GM18519 (cell line): ENCODE results near the gene VEGFA.

Experiments
- ATAC-seq: cut with Tn5 transposase; IDR thresholded peaks from one replicate; pipeline ENCODE4 v1.9.1; 2021; ENCODE audit warnings: mild to moderate bottlenecking, moderate library complexity; ENCODE audit not compliant: unreplicated experiment, low FRiP score

Gene VEGFA

DNA sequence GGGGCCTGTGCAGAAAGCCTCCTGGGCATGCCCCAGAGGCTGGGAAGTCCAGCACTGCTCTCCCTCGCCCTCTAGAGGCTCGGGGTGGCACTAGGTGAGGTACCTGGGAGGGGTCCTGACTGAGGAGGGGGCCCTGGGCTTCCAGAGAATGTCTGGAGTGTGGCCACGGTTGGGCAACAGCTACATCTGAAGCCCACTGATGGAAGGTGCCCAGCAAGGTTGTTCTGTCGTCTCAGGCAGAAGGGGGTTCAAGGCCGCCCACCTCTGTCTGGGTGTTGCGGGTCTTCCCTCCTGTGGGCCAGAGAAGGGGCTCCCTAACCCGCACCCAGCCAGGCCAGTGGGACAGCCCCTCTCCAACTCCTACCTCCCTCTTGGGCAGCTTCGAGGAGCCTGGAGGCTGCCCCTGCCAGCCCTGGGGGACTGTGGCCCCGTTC, 11.4 kb upstream of the VEGFA start:
- no peak for ATAC-seq

GRCh38 chr6:43759136-43759906, 10.7 kb upstream of the VEGFA start:
- ATAC-seq = no peak

DNA sequence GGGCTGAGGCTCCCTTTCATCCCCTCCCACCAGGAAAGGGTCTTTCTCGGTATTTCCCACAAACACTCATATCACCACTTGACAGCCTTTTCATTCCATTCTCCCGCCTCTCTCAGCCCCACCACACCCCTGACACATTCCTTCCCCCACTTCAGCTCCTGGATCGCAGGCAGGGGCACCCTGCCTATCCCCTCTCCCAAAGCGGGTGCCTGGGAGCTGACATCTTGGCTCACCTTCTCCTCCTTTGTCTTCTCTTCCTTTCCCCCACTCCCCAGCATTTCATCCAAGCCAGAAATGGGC, 10.2 kb upstream of the VEGFA start:
- ATAC-seq = no peak

- no peak for ATAC-seq
Observed at GRCh38 chr6:43760210-43761168, 9.5 kb upstream of the VEGFA start.

DNA sequence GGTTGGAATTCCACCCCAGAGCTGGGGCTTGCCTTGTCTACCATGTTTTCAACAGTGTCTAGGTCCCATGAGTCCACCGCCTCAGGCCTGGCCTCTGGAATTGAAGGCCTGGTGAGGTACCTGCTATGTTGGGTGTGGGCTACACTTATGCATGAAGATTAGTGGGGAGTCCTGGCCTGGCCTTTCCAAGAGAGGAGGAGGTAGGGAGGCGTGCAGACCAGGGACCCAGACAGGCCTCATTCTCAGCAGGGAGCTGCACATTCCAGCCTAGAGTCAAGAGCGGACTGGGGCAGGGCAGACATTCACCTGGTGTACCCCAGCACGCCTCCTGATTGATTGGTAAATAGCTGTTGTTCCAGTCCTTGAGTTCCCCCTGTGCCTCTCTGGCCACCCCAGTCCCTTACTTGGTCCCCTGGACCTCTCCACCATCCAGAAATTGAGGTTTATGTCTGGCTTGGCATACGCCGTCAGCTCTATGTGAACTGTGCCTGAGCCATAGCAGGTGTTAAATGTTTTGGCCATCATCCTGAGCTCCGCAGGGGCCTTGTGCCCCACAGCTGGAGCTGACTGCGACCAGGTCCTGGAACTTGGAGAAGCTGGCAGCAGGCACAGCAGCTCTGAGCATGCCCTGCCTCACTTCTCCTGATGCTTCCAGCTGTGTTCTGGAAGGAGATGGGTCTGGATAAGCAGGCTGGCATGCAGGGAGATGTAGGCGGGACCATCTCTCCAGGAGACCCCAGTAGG, 8.2 kb upstream of the VEGFA start:
- no peak for ATAC-seq

GRCh38 chr6:43762410-43762768, 7.6 kb upstream of the VEGFA start:
- ATAC-seq = no peak

DNA sequence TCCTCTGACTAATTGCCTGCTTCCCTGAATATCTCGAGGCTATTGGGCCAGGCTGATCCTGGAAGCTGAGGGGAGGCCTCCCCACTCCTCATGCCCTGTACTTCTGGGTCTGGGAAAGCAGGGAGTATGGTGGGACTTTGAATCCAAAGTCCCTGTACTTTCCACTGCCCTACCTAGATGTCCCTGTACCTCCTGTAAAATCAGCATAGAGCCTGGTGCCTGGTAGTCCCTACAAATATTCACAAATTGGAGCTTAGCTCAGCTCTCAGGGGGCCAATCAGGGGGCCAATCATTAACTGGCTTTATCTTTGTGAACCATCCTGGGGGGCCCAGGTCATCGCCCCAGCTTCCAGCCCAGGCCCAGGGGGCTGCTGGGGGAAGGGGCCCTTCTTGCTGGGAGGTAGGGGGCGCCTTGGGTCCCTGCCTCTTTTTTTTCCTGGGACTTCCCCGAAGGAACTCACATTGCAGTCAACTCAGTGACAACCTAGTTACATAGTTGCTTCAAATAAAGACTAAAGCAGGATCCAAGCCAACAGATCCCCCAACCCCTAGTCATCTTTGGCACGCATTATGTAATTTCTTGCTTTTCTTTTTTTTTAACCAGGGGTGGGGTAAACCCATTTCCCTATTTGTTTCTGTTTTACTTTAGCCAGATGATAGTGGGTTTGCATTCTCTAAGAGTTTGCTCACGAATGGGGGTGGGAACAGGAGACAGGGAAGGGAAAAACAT, 6.9 kb upstream of the VEGFA start:
- no peak for ATAC-seq

- no peak for ATAC-seq
Observed at GRCh38 chr6:43763812-43764522, 6.0 kb upstream of the VEGFA start.

- ATAC-seq = no peak
Observed at GRCh38 chr6:43764772-43765171, 5.2 kb upstream of the VEGFA start.

DNA sequence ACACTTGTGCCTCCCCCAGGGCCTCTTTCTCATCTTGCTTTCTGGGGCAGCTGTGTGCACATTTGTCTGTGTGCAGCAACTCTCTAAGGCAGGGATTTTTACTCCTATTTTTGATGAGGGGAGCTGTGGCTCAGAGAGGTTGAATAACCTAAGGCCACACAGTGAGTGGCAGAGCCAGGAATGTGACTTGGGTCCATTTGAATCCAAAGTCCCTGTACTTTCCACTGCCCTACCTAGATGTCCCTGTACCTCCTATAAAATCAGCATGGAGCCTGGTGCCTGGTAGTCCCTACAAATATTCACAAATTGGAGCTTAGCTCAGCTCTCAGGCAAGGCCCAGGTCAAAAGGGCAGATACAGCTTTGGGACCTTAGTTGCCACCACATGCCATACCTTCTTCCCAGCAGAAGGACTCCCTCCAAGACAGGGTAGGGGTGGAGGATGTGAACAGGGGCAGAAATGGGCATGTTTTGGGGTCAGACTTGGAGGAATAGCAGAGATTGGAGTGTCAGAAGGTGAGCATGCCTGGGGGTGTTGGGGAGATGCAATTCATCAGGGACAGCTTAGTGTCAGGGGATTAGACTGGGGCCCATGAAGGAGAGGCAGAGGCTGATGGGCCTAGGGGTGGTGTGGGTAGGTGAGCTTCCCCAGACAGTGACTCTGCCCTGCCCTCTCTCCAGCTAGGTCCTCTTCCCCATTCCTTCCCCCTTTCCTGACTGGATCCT, 4.1 kb upstream of the VEGFA start:
- ATAC-seq = no peak

DNA sequence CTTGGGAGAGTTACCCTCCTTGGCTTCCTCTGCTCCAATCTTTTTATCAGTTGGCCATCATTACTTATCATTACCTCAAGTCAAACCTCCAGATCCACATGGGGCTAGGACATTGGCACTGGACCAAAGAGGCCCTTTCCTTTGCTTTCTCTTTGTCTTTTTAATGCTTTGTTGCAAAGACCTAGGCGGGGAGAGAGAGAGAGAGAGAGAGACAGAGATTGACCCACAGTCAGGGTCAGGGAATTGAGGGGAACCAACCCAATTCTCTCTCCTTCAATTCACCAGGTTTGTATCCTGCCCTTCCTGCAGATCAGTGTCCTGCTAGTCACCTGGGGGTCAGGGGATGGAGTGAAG, 3.5 kb upstream of the VEGFA start:
- ATAC-seq = no peak

GRCh38 chr6:43766964-43767461, 3.0 kb upstream of the VEGFA start:
- ATAC-seq = no peak

- no peak for ATAC-seq
Observed at GRCh38 chr6:43767553-43768505, 2.2 kb upstream of the VEGFA start.

DNA sequence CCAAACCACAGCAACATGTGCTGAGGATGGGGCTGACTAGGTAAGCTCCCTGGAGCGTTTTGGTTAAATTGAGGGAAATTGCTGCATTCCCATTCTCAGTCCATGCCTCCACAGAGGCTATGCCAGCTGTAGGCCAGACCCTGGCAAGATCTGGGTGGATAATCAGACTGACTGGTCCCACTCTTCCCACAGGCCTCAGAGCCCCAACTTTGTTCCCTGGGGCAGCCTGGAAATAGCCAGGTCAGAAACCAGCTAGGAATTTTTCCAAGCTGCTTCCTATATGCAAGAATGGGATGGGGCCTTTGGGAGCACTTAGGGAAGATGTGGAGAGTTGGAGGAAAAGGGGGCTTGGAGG, 1.5 kb upstream of the VEGFA start:
- no peak for ATAC-seq

- no peak for ATAC-seq
Observed at GRCh38 chr6:43768983-43769525, 957 bp upstream of the VEGFA start.

DNA sequence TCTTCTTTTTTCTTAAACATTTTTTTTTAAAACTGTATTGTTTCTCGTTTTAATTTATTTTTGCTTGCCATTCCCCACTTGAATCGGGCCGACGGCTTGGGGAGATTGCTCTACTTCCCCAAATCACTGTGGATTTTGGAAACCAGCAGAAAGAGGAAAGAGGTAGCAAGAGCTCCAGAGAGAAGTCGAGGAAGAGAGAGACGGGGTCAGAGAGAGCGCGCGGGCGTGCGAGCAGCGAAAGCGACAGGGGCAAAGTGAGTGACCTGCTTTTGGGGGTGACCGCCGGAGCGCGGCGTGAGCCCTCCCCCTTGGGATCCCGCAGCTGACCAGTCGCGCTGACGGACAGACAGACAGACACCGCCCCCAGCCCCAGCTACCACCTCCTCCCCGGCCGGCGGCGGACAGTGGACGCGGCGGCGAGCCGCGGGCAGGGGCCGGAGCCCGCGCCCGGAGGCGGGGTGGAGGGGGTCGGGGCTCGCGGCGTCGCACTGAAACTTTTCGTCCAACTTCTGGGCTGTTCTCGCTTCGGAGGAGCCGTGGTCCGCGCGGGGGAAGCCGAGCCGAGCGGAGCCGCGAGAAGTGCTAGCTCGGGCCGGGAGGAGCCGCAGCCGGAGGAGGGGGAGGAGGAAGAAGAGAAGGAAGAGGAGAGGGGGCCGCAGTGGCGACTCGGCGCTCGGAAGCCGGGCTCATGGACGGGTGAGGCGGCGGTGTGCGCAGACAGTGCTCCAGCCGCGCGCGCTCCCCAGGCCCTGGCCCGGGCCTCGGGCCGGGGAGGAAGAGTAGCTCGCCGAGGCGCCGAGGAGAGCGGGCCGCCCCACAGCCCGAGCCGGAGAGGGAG, 580 bp downstream of the VEGFA start:
- ATAC-seq = no peak
